ENCODE data around the gene GRPEL1.

DNA sequence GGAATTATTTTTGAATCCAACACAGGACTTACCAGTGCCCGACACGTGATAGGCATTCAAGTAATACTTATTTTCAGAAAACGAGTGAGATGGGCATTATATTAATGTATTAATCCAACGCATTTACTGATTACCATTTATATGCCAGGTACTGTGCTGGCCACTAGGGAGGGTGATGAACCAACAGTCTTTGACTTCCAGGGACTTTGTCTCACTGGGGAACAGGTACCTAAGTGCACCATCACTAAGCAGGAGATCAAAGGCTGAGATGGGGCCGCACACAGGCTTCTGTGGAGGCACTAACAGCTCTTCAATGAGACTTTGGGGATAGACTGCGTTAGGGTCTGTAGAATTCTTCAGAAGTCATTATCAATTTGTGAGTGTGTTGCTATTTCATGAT, 30.4 kb downstream of the GRPEL1 start:
- TF ChIP-seq, protein P1, sequence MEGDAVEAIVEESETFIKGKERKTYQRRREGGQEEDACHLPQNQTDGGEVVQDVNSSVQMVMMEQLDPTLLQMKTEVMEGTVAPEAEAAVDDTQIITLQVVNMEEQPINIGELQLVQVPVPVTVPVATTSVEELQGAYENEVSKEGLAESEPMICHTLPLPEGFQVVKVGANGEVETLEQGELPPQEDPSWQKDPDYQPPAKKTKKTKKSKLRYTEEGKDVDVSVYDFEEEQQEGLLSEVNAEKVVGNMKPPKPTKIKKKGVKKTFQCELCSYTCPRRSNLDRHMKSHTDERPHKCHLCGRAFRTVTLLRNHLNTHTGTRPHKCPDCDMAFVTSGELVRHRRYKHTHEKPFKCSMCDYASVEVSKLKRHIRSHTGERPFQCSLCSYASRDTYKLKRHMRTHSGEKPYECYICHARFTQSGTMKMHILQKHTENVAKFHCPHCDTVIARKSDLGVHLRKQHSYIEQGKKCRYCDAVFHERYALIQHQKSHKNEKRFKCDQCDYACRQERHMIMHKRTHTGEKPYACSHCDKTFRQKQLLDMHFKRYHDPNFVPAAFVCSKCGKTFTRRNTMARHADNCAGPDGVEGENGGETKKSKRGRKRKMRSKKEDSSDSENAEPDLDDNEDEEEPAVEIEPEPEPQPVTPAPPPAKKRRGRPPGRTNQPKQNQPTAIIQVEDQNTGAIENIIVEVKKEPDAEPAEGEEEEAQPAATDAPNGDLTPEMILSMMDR (IDR thresholded peaks at IDR 0.05; ENCODE audit: insufficient read depth, low read depth, low read length), result no peak
- TF ChIP-seq EZH2 (IDR thresholded peaks at IDR 0.05; ENCODE audit: insufficient read depth, low read length), result no peak
